GM21529 (cell line): ENCODE results near the gene TMPRSS3.

Experiments
- ATAC-seq: cut with Tn5 transposase; IDR thresholded peaks from one replicate; pipeline ENCODE4 v1.9.1; 2021; ENCODE audit not compliant: unreplicated experiment

Gene TMPRSS3

DNA sequence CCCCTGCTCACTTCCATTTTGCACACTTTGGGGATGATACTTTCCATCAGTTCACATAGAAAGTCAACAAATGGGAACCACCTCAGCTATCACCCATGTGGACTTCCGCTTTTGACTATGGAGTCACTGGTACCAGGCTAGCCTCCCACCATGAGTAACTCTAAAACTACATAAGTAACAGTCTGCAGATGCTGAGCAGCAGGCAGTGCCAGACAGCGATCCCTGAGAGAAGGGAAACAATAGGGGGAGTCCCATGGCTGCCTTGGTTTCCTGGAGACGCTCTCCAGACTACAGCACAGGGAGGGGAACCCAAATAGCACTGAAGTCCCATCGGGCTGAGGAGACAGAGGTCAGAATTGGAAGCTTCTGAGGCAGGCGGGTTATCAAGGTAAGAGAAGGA lies 42.2 kb downstream of the TMPRSS3 start:
- no peak for ATAC-seq

DNA sequence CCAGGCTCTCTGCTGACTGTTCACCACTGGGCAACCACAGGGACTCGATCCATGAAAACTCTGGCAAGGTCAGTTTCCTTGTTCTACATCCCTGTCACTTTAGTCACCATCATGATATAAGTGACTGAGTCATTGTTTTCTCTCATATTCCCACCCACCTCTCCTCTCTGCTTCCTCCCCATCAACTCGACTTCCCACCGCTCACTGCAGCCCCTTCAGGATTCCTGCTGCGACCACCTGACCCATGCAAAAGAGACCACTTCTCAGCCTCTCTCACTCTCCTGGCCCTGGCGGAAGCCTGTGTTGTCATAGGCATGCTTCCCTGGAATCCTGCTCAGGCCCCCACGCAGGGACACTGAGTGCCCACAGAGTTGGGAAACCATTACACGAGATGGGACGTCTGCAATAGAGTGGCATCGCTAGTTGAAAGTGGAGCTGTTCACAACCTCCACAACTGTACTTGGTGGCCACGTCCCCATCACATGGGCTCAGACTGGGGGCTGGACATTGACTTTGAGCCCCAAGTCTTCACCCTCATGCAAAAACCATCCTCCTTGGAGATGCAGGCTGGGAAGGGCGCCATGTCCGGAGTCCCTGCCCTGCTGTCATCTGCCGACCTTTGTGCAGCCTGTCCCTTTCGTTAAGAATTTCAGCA lies 43.3 kb downstream of the TMPRSS3 start:
- ATAC-seq = no peak

DNA sequence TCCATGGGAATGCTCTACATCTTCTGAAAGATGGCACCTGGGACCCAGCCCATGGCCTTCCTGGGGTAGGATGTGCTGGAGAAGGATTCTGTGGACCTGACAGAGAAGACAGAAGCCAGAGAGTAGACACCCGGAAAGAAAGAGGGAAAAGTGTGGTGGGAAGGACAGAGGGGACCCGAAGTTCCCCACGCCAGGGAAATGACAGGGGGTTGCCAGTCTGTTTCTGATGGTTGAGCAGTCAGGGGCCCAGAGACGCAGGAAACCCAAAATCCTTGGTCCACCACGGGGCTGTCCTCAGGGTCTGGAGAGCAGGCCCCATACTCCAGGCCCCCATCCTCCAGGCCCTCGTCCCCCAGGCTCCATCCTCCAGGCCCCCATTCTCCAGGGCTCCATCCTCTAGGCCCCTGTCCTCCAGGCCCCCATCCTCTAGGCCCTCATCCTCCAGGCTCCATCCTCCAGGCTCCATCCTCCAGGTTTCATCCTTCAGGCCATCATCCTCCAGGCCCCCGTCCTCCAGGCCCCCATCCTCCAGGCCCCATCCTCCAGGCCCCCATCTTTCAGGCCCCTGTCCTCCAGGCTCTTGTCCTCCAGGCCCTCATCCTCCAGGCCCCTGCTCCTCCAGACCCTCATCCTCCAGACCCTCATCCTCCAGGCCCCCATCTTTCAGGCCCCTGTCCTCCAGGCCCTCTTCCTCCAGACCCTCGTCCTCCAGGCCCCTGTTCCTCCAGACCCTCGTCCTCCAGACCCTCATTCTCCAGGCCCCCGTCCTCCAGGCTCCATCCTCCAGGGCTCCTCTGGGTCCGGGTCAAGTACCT lies 44.0 kb downstream of the TMPRSS3 start:
- no peak for ATAC-seq

DNA sequence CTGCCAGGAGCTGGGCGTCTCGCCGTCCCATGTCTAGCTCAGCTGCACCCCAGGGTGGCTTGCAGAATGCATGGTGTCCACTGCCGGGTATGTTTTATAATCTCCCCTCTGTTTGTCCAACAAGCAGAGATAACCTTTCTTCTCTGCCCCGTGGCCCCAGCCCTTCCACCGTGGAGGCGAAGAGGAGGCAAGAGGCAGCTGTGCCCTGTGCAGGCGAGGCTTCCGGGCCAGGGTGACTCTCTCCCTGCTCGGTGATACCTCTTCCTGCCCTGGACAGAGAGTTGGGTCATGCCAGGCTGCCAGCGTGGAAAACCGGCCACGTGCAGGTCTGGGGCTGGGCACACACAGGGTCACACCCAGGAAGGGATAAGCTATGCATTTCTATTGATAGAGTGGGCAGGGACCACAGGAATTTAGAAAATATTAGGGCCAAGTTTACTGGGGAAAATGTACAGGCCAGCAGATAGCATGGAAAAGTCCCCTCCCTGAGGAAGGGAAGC lies 44.9 kb downstream of the TMPRSS3 start, which contains the start of gene TFF2:
Gene TFF2, minus strand, starts transcription at position 68 of the 500 bp plus-strand sequence. Its CDS starts 37 bp downstream, at position 31.
- ATAC-seq = no peak

DNA sequence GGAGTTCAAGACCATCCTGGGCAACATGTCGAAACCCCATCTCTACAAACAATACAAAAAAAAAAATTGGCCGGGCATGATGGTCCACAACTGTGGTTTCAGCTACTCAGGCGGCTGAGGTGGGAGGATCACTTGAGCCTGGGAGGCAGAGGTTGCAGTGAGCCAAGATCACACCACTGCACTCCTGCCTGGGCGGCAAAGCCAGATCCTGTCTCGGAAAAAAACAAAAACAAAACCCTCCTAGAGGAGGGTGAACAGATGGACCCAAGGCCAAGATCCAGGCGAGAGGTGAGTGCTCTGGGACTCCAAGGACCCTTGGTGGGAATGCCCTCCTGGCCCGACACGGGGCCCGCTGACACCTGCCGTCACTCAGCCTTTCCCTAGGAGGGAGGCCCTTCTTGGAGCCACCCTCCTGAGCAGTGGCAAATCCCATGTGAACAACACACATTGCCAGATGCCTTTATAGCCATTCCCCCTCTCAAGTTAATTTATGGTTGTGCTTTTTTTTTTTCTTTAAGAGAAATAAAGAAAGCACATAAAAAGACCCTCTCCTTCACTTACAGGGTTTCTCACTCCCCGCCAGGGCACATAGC lies 45.4 kb downstream of the TMPRSS3 start:
- ATAC-seq = no peak

DNA sequence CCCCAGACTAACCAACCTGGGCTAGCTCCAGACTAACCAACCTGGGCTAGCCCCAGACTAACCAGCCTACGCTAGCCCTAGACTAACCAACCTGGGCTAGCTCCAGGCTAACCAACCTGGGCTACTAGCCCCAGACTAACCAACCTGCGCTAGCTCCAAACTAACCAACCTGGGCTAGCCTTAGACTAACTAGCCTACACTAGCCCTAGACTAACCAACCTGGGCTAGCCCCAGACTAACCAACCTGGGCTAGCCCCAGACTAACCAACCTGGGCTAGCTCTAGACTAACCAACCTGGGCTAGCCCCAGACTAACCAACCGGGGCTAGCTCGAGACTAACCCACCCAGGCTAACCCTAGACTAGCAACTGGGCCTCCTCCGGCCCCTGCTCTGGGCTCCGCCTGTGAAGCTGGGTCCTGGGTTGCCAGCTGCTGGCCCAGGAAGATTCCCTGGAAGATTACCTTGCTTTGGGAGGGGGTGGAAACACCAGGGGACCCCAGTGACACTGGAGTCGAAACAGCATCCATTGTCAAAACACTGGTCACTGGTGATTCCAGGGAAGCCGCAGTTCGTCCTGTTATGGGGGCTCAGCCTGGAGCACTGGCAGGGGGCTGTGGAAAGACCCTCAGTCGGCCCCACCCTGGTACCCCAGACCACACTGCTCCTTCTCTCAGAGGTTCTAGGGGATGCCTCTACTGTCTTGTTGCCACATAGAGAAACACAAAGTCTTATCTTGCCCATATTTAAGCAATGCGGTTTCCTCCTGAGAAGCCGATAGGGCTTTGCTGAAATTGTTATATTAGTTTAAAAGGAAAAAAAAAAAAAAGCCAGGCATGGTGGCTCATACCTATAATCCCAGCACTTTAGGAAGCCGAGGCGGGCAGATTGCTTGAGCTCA lies 46.2 kb downstream of the TMPRSS3 start:
- ATAC-seq = no peak

DNA sequence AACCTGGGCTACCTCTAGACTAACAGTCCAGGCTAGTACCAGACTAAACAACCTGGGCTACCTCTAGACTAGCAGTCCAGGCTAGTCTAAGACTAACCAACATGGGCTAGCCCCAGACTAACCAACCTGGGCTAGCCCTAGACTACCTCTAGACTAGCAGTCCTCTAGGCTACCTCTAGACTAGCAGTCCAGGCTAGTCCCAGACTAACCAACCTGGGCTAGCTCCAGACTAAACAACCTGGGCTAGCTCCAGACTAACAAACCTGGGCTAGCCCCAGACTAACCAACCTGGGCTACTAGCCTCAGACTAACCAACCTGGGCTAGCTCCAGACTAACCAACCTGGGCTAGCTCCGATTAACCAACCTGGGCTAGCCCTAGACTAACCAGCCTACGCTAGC lies 47.1 kb downstream of the TMPRSS3 start:
- no peak for ATAC-seq

DNA sequence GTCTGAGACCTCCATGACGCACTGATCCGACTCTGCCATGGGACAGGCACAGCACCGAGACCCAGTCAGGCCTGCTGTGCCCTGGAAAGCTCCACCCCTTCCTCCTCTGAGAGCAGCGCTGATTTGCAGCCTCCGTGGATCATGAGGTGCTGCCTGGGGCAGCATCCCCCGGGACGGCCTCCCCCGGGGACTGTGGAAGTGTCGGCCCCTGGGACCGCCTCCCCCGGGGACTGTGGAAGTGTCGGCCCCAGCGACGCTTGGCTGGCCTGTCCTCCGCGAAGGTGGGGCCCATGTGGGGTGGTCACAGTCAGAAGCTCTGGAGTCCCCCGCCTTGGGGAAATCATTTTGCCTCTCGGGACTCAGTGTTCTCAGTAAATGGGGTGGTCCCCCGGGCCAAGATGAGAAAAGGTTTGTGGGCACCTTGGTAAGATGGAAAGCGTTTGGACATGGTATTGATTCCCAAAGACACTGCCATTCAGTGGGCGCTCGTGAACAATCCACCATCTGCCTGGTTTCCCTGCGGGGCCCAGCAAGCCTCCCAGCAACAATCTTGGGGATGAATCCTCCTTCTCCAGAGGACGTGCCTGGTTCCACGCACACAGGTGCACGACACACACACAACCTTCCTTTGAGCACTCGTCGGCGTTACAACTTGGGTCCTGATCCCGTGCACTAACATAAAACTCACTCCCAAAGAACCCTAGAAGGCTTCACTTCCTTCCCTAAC lies 48.1 kb downstream of the TMPRSS3 start:
- ATAC-seq = no peak

DNA sequence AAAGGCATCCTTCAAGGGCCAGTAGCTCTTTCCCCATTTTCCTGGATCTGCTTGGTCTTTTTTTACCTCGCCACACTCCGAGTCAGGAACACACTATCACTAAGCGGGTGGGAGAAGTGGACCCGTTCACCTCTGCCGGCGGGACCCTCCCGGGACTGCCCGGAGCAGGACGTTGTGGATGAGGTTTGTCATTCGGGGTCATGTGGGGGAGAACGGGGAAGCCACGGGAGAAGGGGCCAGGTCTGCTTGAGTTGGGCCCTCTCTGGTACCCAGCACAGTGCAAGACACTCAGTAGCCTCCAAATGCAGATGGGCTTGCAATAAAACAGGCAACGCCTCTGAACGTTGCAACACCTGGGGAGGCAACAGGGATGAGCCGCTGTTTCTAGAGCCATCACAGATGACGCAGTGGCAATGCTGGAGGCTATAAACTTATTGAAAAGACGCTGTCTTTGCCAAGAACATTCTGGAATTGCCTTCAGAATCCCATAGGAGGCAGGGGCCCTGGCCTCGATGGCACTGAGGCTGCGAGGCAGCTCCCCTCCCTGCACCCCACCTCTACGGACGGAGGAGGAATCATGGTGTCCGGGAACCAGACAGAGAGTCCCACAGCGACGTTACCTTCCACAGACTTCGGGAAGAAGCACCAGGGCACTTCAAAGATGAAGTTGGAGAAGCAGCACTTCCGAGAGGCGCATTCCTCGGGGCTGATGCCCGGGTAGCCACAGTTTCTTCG lies 48.8 kb downstream of the TMPRSS3 start:
- no peak for ATAC-seq

DNA sequence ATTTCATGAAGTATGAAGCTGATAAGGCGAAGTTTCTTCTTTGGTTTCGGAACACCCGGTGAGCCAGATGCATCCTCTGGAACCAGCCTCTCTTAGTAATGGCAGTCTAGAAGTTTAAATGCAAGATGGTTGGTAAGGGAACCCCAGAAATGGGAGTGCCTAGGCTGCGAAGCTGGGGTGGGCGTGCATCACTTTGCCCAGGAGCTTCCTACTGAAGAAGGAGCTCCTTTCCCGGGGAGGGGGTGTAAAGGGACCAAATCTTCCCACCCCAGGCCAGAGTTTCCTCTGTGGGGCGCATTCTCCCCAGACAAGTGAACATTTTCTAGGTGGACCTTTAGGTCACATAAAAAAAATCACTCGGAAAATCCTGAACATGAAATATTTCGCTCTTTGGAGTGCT lies 49.4 kb downstream of the TMPRSS3 start:
- ATAC-seq = no peak

DNA sequence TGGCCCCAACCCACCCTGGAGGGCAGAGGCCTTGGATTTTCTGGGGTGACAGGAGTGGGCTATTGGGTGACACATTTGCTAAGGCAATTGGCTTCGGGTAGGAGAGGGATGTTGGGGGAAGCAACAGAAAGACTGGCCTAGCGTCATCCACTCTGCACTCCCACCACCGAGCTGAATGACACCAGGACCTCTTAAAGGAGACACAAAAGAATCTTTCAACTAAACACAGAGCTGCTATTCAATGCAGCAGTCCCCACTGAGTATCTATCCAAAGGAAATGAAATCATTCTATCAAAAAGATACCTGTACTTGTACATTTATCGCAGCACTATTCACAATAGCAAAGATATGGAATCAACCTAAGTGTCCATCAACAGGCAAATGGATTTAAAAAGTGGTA lies 51.2 kb downstream of the TMPRSS3 start:
- ATAC-seq = no peak

DNA sequence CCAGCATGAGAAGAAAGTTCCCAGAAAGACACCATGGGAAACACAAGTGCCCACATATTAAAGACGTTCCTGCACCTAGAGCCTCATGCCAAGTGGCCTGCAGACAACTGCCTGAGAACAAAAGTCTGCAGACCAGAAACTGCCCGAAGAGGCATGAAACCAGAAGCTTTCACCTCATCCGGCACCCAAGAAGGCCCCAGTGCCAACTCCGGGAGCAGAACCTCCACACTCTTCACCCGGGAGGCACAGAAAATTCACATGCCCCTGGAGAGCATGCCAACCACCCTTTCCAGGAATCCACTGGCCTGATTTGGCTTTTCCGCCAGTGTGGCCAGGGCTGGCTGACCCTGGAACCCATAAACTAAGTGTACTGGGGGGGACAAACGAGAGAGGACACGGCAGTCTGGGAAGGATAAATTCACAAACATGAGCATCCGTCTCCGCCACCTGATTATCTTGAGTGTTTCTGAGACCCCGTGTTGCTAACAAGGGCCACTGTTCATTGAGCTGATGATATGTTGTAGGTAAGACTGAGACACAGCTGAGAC lies 51.8 kb downstream of the TMPRSS3 start:
- no peak for ATAC-seq

DNA sequence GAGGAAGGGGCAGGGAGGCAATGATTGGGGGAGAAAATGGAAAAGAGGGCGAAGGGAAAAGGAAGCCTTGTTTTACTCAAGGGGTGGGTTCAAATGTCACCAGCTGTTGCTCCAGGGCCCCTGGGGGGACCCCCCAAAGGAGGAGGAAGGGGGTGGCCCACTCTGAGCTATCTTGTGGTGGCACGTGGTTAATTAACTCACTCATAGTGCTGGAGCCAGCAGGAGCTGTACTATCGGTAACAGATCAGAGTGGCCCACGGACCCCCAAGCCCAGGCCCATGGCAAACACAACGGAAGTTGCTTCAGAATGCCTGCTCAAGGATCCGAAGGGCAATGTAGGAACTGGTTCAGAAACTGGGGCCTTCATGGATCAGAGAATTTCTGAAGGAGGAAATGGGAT lies 52.3 kb downstream of the TMPRSS3 start:
- ATAC-seq = no peak

DNA sequence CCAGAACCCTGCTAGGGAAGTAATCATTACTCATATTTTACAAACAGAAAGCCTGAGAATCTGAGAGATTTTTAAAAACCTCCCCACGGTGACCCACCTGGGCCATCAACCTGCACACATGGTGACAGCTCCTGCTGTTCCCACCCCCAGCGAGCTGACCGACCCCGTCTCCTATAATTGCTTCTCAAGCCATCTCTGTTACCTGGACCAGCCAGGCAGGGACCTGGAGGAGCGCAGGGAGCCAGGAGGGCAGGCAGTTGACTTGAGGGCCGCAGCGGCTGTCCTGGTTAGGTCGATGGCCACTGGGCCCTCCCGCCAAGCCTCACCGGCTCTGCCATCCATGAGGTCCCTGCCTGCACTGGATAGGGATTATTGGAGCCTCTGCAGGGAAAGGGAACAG lies 52.8 kb downstream of the TMPRSS3 start:
- ATAC-seq = no peak

DNA sequence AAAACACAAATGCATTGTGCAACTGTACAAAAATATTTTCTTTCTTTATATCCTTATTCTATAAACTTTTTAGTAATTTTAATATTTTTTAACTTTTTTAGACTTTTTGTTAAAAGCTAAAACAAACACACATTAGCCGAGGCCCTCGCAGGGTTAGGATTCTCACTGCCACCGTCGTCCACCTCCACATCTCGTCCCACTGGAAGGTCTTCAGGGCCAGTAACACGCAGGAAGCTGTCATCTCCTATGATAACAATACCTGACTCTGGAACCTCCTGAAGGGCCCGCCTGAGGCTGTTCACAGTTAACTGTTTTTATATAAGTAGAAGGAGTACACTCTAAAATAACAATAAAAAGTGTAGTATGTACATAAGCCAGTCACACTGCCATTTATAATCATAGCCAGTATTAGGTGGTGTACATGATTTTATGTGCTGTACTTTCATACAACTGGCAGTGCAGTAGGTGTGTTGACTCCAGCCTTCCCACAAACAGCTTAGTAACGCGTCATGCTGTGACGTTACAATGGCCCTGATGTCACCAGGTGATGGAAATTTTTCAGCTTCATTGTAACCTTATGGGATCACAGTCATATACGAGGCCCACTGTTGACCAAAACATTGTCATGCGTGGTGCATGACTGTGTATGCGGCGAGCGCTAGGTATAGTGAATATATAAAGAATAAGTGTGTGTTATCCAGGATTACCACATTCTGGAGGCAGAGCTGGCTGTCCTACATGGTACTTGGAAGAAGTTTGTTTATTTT lies 53.9 kb downstream of the TMPRSS3 start:
- no peak for ATAC-seq

DNA sequence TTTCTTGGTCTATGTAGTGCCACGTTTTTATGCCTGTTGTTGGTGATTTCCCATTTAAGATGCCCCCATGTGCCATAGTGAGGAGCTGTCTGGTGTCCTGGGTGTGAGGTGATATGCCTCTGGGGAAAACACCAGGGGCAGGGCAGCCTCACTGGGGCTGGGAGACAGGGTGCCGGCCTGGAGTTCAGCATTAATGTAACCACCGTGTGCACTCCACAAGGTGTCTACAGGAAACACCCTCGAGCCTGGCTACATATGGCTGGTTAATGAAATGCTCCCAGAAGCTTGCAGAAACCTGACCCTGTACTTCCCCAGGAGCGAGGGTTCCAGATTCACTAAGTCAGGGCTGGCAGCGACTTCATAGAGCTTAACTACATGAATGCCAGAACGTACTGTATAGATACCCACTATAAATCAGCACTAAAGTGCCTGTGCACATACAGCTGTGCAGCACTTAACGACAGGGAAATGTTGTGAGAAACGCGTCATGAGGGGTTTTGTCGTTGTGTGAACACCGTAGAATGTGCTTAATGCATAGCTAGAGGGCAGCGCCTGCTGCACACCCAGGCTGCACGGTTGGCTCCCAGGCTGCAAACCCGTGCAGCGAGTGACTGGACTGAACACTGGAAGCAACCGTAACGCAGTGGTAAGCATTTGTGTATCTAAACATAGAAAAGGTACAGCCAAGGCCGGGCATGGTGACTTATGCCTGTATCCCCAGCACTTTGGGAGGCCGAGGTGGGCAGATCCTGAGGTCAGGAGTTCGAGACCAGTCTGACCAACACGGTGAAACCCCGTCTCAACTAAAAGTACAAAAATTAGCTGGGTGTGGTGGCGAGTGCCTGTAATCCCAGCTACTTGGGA lies 55.4 kb downstream of the TMPRSS3 start:
- ATAC-seq = no peak
